Astrocyte of the hippocampus (primary cell): ENCODE results near the gene TRPC5OS.

Experiments
- DNase-seq: peaks from one replicate; pipeline ENCODE4 v3.0.0; 2011; ENCODE audit warnings: low read depth, low spot score

The TRPC5OS gene

DNA sequence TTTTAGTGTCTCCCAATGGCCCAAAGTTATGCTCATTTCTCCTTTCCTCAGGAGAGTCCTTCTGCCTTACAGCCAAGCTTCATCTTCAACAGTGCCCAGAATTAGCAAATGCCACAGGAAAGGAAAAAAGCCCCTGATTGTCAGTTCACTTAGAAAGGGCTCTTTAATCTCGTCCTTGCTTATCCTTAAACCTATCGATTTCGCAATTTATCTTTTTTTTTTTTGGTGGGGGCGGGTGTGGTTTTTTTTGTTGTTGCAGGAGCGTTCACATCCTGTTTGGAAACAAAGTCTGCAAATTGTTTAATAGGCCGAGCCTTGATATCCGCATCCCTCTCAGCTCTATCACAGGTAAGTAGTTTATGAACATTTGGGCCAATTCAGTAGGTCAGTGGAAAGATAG, 20.2 kb downstream of the TRPC5OS start:
- DNase-seq: no peak

GRCh38 chrX:111914398-111915090, 38.6 kb downstream of the TRPC5OS start:
- no peak for DNase-seq

GRCh38 chrX:111917591-111917990, 41.6 kb downstream of the TRPC5OS start:
- no peak for DNase-seq

GRCh38 chrX:111928456-111928855, 52.5 kb downstream of the TRPC5OS start:
- no peak for DNase-seq
